AG09319 (cell line): ENCODE measurements around the gene SYMPK.

Experiments used
- DNase-seq: peaks from one replicate; pipeline ENCODE4 v3.0.0-alpha.2; 2010; ENCODE audit warnings: low read depth; ENCODE audit errors: extremely low read depth
- CTCF ChIP-seq: IDR thresholded peaks from 2 replicates; pipeline ENCODE4 v1.5.1; 2011; ENCODE audit warnings: low read depth, mild to moderate bottlenecking, inconsistent platforms, low read length, moderate library complexity

SYMPK gene

GRCh38 chr19:45862564-45863334 is at the start of gene SYMPK:
Gene SYMPK (minus strand): TSS chr19:45863147. CDS start chr19:45854495, 8,652 bp downstream.
- no peak for TF ChIP-seq CTCF
- DNase-seq, result peak; percentile 93

GRCh38 chr19:45911291-45911690 is 48.3 kb upstream of the SYMPK start:
- no peak for TF ChIP-seq CTCF
- no peak for DNase-seq

GRCh38 chr19:45908956-45909355 is 46.0 kb upstream of the SYMPK start:
- no peak for TF ChIP-seq CTCF
- DNase-seq, result no peak

- no peak for TF ChIP-seq CTCF
- DNase-seq, result no peak
Measured at GRCh38 chr19:45906221-45906620, 43.3 kb upstream of the SYMPK start.

- DNase-seq, result no peak
- TF ChIP-seq CTCF, result no peak
Measured at GRCh38 chr19:45905011-45905410, 42.1 kb upstream of the SYMPK start.

- no peak for TF ChIP-seq CTCF
- peak; percentile 93 for DNase-seq
Measured at GRCh38 chr19:45902651-45903625, 40.0 kb upstream of the SYMPK start.
